Adipose tissue (tissue), 3 donors: ENCODE measurements around the gene CACNA2D1. TPM values are rescaled to one million over a fixed set of nuclear protein-coding genes. Genes with fewer than 3 reads are reported as not detected.

ENCODE experiments used
- H3K27ac ChIP-seq: one replicate; pipeline ENCODE4 v1.5.1; 2013; ENCODE audit warnings: low read depth, low read length
- WGBS, 3 donors: extraction: QIAGEN DNeasy Blood & Tissue Kit; methylation state at CpG; one replicate each; pipeline ENCODE4 v1.1.7; 2013; 5-methylcytosine and 5-hydroxymethylcytosine counted together
- polyA plus RNA-seq, 3 donors: library from polyadenylated mRNA; stranded (reverse); fragments of 200-250 nt; gene quantifications; one replicate each; pipeline ENCODE4 v1.2.3, GENCODE V29; 2013
- donor health status: healthy with polysubstance abuse.
- donor health status: Bipolar disorder and iron deficiency.
- donor health status: healthy.

Gene CACNA2D1
- polyA plus RNA-seq, 3 donors = 0.86 to 9.2 (median 5.1) TPM

DNA sequence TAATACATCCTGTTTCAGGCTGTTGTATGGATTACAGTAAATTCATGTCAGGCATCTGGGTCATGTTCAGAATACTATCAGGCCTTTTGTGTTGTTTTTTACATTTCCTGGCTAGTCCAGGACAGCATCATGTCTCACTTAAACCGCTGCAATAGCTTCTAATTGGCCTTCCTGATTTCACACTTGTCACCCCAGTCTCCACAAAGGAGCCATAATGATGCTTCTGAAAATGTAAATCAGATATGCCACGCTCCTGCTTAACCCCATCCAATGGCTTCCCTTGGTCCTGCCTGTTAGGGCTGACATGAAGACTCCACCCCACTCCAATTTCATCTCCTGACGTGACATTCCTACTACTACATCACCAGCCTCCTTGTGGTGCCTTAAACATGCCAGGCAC lies 220.0 kb downstream of the CACNA2D1 start:
- WGBS, 3 donors = 58 to 78% (median 73%) methylated on average over 3 of the region's 3 CpGs
- H3K27ac ChIP-seq = no peak overlapping the region

GRCh38 chr7:82221152-82221674 lies 222.4 kb downstream of the CACNA2D1 start:
- 82 to 92% (median 88%) methylated on average over 9 of the region's 9 CpGs for WGBS, 3 donors
- no peak overlapping the region for H3K27ac ChIP-seq

GRCh38 chr7:82212466-82212865 lies 231.1 kb downstream of the CACNA2D1 start:
- H3K27ac ChIP-seq = no peak overlapping the region

DNA sequence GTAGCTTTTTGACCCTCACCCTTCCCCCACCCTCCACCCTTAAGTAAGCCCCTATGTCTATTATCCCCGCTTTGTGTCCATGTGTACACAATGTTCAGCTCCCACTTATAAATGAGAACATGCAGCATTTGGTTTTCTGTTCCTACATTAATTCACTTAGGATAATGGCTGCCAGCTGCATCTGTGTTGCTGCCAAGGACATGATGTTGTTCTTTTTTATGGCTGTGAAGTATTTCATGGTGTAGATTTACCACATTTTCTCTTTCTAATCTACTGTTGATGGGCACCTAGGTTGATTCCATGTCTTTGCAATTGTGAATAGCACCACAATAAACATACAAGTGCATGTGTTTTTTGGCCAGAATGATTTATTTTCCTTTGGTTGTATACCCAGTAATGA lies 232.2 kb downstream of the CACNA2D1 start:
- no peak overlapping the region for H3K27ac ChIP-seq

DNA sequence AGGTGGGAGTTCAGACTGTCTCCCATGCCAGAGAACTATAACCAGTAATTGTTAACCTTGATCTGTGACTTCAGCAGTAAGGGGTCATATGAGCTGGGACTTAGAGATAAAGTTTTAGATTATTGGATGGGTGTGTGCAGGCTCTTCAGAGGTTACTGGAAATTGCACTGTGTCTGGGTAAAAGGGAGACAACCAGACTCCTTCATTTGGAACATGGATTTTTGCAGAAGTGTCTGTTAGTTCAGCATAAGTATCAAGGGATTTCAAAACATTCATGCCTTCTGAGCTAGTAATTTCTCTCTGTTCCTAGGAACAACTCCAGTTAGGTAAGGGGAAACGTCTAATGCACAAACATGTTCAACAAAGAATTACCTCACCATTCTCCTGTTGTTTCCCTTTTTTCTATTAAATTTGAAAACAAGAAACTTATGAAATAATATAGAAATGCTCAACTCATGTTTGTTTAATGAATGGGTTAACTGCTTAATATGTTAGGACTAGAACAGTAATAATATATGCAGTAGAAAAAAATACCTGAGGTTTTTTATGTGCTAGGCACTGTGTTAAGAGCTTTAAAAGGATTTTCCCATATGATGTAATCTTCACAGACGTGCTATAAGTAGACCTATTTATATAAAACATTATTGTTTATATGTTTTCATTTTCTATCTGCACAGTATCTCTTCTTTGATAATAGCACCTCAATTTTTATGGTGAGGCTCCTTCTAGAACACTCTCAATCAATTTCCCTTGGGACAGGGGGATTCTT lies 233.0 kb downstream of the CACNA2D1 start:
- H3K27ac ChIP-seq = no peak overlapping the region
- 39 to 47% (median 42%) methylated on average over 2 of the region's 2 CpGs for WGBS, 3 donors

More for the DNA sequence above, 232.2 kb downstream of the CACNA2D1 start:
- 75 to 97% (median 97%) methylated on average over 1 of the region's 1 CpG for WGBS, 3 donors

DNA sequence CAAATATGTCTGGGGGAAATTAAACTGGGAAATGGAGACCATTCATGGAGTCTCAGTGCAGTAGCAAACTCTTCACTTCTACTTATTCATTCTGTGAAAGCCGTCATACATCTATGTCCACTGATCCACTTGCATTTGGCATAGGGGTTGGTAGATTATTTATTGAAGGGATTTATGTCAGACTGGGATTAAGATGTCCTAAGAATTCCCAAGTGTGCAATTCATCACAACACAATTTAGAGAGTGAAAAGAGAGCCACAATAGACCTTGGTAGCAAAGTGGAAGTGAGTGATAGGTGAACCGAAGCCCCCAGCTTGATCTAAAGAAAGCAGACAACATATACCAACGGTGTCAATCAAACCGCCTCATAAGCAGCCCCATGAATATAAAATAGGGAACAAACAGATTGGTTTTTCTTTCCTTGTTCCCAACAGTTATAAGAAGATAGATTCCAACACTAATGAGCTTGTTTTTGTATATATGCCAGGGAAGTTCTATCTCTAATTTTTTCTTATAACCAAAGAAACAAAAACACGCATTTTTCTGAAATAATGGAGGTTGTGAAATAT lies 234.3 kb downstream of the CACNA2D1 start:
- 73 to 84% (median 76%) methylated on average over 5 of the region's 5 CpGs for WGBS, 3 donors
- H3K27ac ChIP-seq = no peak overlapping the region

DNA sequence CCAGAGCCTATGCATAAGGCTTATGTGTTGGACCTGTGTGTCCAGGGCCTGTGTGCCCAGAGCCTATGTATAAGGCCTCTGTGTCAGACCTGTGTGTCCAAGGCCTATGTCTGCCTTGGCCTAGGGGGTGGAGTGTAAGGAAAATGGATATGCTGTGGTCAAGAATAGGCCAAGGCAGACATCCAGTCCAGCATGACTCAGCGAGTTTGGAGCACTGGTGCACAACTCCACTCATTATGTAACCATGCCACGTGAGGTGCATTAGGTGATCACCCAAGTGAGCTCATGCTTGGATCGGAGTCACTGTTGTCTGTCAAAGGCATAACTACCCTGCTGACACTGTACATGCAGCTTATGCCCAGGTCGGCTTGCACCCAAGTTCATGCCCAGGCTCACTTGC lies 238.9 kb downstream of the CACNA2D1 start:
- 77 to 85% (median 82%) methylated on average over 4 of the region's 4 CpGs for WGBS, 3 donors
- no peak overlapping the region for H3K27ac ChIP-seq

GRCh38 chr7:82202965-82203364 lies 240.6 kb downstream of the CACNA2D1 start:
- WGBS, 3 donors = 92 to 97% (median 96%) methylated on average over 9 of the region's 9 CpGs

GRCh38 chr7:82202107-82202506 lies 241.5 kb downstream of the CACNA2D1 start:
- no peak overlapping the region for H3K27ac ChIP-seq
- WGBS, 3 donors = 90 to 97% (median 94%) methylated on average over 13 of the region's 13 CpGs

More at GRCh38 chr7:82202965-82203364, 240.6 kb downstream of the CACNA2D1 start:
- H3K27ac ChIP-seq = no peak overlapping the region

DNA sequence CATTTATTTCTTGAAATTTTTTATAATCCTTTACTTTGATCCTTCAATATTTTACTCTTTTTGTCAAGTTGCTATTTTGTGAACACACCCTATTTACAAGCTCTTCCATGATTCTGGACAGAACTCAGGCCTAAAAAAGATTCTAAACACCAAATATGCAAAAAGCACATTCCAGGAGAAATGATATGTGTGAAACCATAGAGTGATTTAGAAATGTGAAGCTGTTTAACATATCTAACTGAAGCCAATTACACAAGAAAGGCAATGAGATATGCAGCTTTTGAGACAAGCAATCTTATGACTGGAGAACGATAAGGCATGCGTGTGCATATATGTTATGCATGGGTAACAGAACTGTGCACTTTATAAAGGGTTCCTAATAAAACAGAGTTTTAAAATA lies 243.0 kb downstream of the CACNA2D1 start:
- H3K27ac ChIP-seq = no peak overlapping the region
- 84 to 93% (median 91%) methylated on average over 2 of the region's 2 CpGs for WGBS, 3 donors

- WGBS, 3 donors = 43 to 56% (median 51%) methylated on average over 3 of the region's 3 CpGs
- no peak overlapping the region for H3K27ac ChIP-seq
These were observed 249.4 kb downstream of the CACNA2D1 start for GRCh38 chr7:82194016-82194643.

- WGBS, 3 donors = 72 to 90% (median 89%) methylated on average over 2 of the region's 2 CpGs
- H3K27ac ChIP-seq = no peak overlapping the region
These were observed 254.9 kb downstream of the CACNA2D1 start for GRCh38 chr7:82188636-82189035.

GRCh38 chr7:82185443-82185842 lies 258.1 kb downstream of the CACNA2D1 start:
- no peak overlapping the region for H3K27ac ChIP-seq
- 82 to 96% (median 95%) methylated on average over 2 of the region's 2 CpGs for WGBS, 3 donors

DNA sequence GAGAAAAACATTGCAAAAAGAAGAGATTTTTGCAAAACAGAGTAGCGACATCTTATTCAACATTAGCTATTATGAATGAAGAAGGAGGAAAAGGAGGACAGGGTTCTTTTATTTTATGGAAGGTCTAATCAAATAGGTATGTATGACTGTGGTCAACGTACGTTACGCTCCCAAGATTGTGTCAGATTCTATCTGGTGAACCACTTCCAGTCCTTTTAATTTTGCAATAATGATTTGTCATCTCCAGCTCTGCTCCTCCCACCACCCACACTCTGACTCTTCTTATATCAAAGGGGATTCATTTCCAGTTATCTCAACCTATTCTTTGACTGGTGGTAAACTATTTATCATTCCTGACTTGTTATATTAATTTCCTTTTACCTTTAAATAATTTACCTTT lies 259.9 kb downstream of the CACNA2D1 start:
- no peak overlapping the region for H3K27ac ChIP-seq
- 59 to 79% (median 76%) methylated on average over 4 of the region's 4 CpGs for WGBS, 3 donors

- H3K27ac ChIP-seq = no peak overlapping the region
- WGBS, 3 donors = 80 to 91% (median 86%) methylated on average over 1 of the region's 1 CpG
These were observed 264.3 kb downstream of the CACNA2D1 start for GRCh38 chr7:82179311-82179710.

DNA sequence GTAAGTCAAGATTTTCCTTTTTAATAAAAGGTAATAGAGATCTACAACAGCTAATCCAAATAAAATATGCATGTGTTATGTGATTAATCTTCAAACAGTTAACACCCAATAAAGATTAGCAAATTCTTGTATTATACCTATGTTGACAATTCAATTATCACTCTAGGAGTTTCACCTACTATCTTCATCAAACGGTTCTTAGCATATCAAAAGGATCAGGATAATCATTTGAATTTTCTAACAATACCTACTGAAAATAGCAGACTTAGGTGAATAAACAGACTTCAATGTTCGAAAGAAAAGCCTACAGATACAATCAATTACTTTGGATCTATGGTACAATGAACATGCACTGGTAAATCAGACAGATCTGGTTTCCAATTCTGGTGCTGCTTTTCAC lies 268.3 kb downstream of the CACNA2D1 start:
- WGBS, 3 donors = 48 to 70% (median 69%) methylated on average over 2 of the region's 2 CpGs
- H3K27ac ChIP-seq = no peak overlapping the region

- 65 to 78% (median 78%) methylated on average over 4 of the region's 4 CpGs for WGBS, 3 donors
- H3K27ac ChIP-seq = no peak overlapping the region
These were observed 270.1 kb downstream of the CACNA2D1 start for GRCh38 chr7:82173400-82174021.

DNA sequence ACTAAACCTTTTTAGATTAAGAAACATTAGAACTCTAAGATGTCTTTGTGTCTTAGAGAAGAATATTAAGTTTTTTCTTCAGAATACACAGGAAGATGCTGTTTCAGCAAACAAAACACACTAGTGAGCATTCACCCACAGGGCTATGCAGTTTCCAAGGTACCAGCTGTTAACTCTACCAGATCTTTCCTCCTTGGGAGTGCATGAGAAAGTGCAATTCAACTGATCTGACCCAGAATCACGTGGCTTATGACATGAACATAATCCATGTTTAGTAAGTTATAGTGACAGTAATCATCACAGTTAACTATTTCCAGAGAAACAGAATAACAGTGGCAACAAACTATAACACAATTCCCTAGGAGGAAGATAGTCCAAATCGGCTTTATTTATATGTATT lies 270.7 kb downstream of the CACNA2D1 start:
- H3K27ac ChIP-seq = no peak overlapping the region
- WGBS, 3 donors = 45 to 65% (median 59%) methylated on average over 2 of the region's 2 CpGs

GRCh38 chr7:82172017-82172416 lies 271.6 kb downstream of the CACNA2D1 start:
- no peak overlapping the region for H3K27ac ChIP-seq
- 91 to 100% (median 97%) methylated on average over 1 of the region's 1 CpG for WGBS, 3 donors
